Right forelimb (tissue), 1 donor: ENCODE data around the gene GPR156.
"Not testable (repeated sequence)": the region's sequence is repeated elsewhere in the genome, so short reads cannot be mapped to it uniquely, and the experiment has no call there.

Experiments used
- DNase-seq: peaks from one replicate; pipeline ENCODE4 v3.0.0-alpha.2; 2018

GPR156 gene

GRCh38 chr3:120156699-120157098, 128.3 kb downstream of the GPR156 start:
- DNase-seq, result no peak

- not testable (repeated sequence) for DNase-seq
These were observed 129.3 kb downstream of the GPR156 start for GRCh38 chr3:120155694-120156093.

GRCh38 chr3:120155108-120155507, 129.9 kb downstream of the GPR156 start:
- no peak for DNase-seq

GRCh38 chr3:120153294-120153693, 131.7 kb downstream of the GPR156 start:
- DNase-seq, result no peak

- no peak for DNase-seq
These were observed 133.2 kb downstream of the GPR156 start for GRCh38 chr3:120151791-120152190.

GRCh38 chr3:120148187-120148949, 136.7 kb downstream of the GPR156 start:
- no peak for DNase-seq

- DNase-seq, result no peak
These were observed 137.8 kb downstream of the GPR156 start for GRCh38 chr3:120147072-120147871.

GRCh38 chr3:120145542-120146285, 139.3 kb downstream of the GPR156 start:
- DNase-seq, result no peak

- DNase-seq, result no peak
These were observed 140.8 kb downstream of the GPR156 start for GRCh38 chr3:120144267-120144666.

GRCh38 chr3:120143676-120144075, 141.3 kb downstream of the GPR156 start:
- no peak for DNase-seq

GRCh38 chr3:120142236-120142635, 142.8 kb downstream of the GPR156 start:
- no peak for DNase-seq

GRCh38 chr3:120140098-120140742, 144.8 kb downstream of the GPR156 start:
- DNase-seq, result no peak

GRCh38 chr3:120139140-120139539, 145.9 kb downstream of the GPR156 start:
- no peak for DNase-seq

GRCh38 chr3:120137548-120137947, 147.5 kb downstream of the GPR156 start:
- DNase-seq, result no peak

- DNase-seq, result no peak
These were observed 154.4 kb downstream of the GPR156 start for GRCh38 chr3:120130656-120131055.

GRCh38 chr3:120129718-120130513, 155.1 kb downstream of the GPR156 start:
- no peak for DNase-seq

- no peak for DNase-seq
These were observed 156.0 kb downstream of the GPR156 start for GRCh38 chr3:120129051-120129450.

GRCh38 chr3:120125992-120126391, 159.0 kb downstream of the GPR156 start:
- no peak for DNase-seq

GRCh38 chr3:120119846-120120510, 165.0 kb downstream of the GPR156 start:
- no peak for DNase-seq
